ENCODE data around the gene CARD8. TPM values are rescaled to one million over a fixed set of nuclear protein-coding genes. Genes with fewer than 3 reads are reported as not detected.

The CARD8 gene
- total and polyA plus RNA-seq, 10 of the 15 experiments (the other 5 are each of a cell fraction or from before 2014, with no cell fraction given): 39.8 to 69.8 (median 46.1) TPM

DNA sequence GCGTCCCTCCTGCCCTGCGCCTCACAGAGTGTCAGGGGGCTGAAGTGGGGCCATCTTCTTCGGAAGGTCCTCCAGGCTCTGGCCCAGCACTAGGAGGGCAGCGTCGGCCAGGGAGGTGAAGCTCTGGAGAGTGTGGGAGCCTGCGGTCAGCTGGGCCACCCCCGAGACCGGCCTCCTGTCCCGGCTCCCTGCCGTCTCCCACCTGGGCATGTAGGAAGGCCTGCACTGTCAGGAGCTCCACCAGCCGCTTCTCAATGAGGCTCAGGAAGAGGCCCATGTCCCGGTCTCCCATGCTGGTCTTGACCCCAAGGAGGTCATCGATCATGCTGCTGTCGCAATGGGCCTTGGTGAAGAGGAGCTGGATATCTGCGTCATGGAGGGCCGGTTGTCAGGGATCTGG is 42.3 kb upstream of the CARD8 start:
- CTCF ChIA-PET: no interaction called here
- TF ChIP-seq ESRRA (IDR thresholded peaks at IDR 0.05; ENCODE audit: low read length) (no peak), CHD1 (IDR thresholded peaks at IDR 0.05; ENCODE audit: low read depth, low read length) (no peak), CBFB (IDR thresholded peaks at IDR 0.05; ENCODE audit: low read depth) (no peak), CHD2 (IDR thresholded peaks at IDR 0.05; ENCODE audit: borderline replicate concordance, low read depth, low read length) (no peak), YY1 (IDR thresholded peaks at IDR 0.05; ENCODE audit: low read depth, low read length) (no peak), BRCA1 (IDR thresholded peaks at IDR 0.05; ENCODE audit: low read depth, low read length) (no peak), EP300 (IDR thresholded peaks at IDR 0.05; ENCODE audit: borderline replicate concordance in 1 of 2, control insufficient read depth in 1 of 2, low read depth in 2 of 2, low read length in 2 of 2) (no peak), ZZZ3 (IDR thresholded peaks at IDR 0.05; ENCODE audit: control insufficient read depth, insufficient read length, low read depth) (no peak), TCF3 (IDR thresholded peaks at IDR 0.05; ENCODE audit: borderline replicate concordance, insufficient read depth, low read depth, low read length) (no peak), SIX5 (IDR thresholded peaks at IDR 0.05; ENCODE audit: low read depth, low read length, severe bottlenecking) (no peak), FOXK2 (IDR thresholded peaks at IDR 0.05) (no peak), ZSCAN29 (IDR thresholded peaks at IDR 0.05) (no peak)
- TF ChIP-seq, protein P1, sequence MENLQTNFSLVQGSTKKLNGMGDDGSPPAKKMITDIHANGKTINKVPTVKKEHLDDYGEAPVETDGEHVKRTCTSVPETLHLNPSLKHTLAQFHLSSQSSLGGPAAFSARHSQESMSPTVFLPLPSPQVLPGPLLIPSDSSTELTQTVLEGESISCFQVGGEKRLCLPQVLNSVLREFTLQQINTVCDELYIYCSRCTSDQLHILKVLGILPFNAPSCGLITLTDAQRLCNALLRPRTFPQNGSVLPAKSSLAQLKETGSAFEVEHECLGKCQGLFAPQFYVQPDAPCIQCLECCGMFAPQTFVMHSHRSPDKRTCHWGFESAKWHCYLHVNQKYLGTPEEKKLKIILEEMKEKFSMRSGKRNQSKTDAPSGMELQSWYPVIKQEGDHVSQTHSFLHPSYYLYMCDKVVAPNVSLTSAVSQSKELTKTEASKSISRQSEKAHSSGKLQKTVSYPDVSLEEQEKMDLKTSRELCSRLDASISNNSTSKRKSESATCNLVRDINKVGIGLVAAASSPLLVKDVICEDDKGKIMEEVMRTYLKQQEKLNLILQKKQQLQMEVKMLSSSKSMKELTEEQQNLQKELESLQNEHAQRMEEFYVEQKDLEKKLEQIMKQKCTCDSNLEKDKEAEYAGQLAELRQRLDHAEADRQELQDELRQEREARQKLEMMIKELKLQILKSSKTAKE (IDR thresholded peaks at IDR 0.05; ENCODE audit: low read depth, poor library complexity, severe bottlenecking): no peak
- TF ChIP-seq, protein P2, sequence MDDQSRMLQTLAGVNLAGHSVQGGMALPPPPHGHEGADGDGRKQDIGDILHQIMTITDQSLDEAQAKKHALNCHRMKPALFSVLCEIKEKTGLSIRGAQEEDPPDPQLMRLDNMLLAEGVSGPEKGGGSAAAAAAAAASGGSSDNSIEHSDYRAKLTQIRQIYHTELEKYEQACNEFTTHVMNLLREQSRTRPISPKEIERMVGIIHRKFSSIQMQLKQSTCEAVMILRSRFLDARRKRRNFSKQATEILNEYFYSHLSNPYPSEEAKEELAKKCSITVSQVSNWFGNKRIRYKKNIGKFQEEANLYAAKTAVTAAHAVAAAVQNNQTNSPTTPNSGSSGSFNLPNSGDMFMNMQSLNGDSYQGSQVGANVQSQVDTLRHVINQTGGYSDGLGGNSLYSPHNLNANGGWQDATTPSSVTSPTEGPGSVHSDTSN (IDR thresholded peaks at IDR 0.05; ENCODE audit: insufficient replicate concordance, low read depth, low read length): no peak
- TF ChIP-seq, protein P3, sequence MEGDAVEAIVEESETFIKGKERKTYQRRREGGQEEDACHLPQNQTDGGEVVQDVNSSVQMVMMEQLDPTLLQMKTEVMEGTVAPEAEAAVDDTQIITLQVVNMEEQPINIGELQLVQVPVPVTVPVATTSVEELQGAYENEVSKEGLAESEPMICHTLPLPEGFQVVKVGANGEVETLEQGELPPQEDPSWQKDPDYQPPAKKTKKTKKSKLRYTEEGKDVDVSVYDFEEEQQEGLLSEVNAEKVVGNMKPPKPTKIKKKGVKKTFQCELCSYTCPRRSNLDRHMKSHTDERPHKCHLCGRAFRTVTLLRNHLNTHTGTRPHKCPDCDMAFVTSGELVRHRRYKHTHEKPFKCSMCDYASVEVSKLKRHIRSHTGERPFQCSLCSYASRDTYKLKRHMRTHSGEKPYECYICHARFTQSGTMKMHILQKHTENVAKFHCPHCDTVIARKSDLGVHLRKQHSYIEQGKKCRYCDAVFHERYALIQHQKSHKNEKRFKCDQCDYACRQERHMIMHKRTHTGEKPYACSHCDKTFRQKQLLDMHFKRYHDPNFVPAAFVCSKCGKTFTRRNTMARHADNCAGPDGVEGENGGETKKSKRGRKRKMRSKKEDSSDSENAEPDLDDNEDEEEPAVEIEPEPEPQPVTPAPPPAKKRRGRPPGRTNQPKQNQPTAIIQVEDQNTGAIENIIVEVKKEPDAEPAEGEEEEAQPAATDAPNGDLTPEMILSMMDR (IDR thresholded peaks at IDR 0.05 in 2 of 3, conservative IDR thresholded peaks at IDR 0.05 in 1 of 3; ENCODE audit: control insufficient read depth in 2 of 3, extremely low read depth in 1 of 3, insufficient read depth in 1 of 3, low read depth in 3 of 3, low read length in 3 of 3): no peak
- TF ChIP-seq, protein P4, sequence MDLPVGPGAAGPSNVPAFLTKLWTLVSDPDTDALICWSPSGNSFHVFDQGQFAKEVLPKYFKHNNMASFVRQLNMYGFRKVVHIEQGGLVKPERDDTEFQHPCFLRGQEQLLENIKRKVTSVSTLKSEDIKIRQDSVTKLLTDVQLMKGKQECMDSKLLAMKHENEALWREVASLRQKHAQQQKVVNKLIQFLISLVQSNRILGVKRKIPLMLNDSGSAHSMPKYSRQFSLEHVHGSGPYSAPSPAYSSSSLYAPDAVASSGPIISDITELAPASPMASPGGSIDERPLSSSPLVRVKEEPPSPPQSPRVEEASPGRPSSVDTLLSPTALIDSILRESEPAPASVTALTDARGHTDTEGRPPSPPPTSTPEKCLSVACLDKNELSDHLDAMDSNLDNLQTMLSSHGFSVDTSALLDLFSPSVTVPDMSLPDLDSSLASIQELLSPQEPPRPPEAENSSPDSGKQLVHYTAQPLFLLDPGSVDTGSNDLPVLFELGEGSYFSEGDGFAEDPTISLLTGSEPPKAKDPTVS (IDR thresholded peaks at IDR 0.05; ENCODE audit: low read depth, low read length): no peak
- SMC1A ChIA-PET (ENCODE audit: uncharacterized antibody, unreplicated experiment): interaction anchor here (1.4 kb wide), 1 partner anchor 65 kb away, joined by 3 read pairs; no protein-coding TSS in a partner anchor
- no peak overlapping the region for H2AFZ ChIP-seq (ENCODE audit: control insufficient read depth, low read depth, low read length)
- H4K20me1 ChIP-seq (ENCODE audit: control insufficient read depth, insufficient read depth): no peaks in the 10 kb centered on the region
- POLR2A ChIA-PET: interaction anchor here (0.6 kb wide), 1 partner anchor 426 kb away, joined by 3 read pairs; no protein-coding TSS in a partner anchor
- no peaks in the 10 kb centered on the region for H3K4me1 ChIP-seq (ENCODE audit: control insufficient read depth, insufficient read depth, low read length)
- ATAC-seq: no peak
- in situ Hi-C loops (cut with MboI) (loop anchor here (10.0 kb wide), 1 partner anchor 333 kb away; no protein-coding TSS in a partner anchor), intact Hi-C loops (cut with micrococcal nuclease; ENCODE audit: unreplicated experiment) (no loop called here)
- H3K27ac ChIP-seq (ENCODE audit: control insufficient read depth, insufficient read depth): no peak overlapping the region
- no TSS peak for BruUV-seq (replicated peaks)
- no peaks in the 10 kb centered on the region for H3K79me2 ChIP-seq (ENCODE audit: control insufficient read depth, insufficient read depth, low read length)
- H3K9me3 ChIP-seq (replicated peaks; ENCODE audit: control insufficient read depth, insufficient read depth, low read length): no peaks in the 10 kb centered on the region
- no peak overlapping the region for H3K9ac ChIP-seq (ENCODE audit: control insufficient read depth, insufficient read depth, low read length)
- no peak overlapping the region for H3K4me3 ChIP-seq
- no peaks in the 10 kb centered on the region for H3K36me3 ChIP-seq (ENCODE audit: control insufficient read depth in 2 of 2, insufficient read depth in 2 of 2, low read length in 1 of 2)
- RAD21 ChIA-PET (ENCODE audit: unreplicated experiment): no interaction called here
- H3K27me3 ChIP-seq (replicated peaks in 1 of 2; ENCODE audit: control insufficient read depth in 2 of 2, insufficient read depth in 2 of 2, low read length in 1 of 2): no peaks in the 10 kb centered on the region
- FAIRE-seq: no peak
- WGBS (ENCODE audit: insufficient coverage, insufficient replicate concordance, low lambda C conversion rate, missing lambda C conversion rate): 65% methylated on average over 16 of the region's 16 CpGs
- no peak overlapping the region for H3K4me2 ChIP-seq (ENCODE audit: control insufficient read depth, insufficient read depth)
- no peak for DNase-seq (ENCODE audit: low read depth, low spot score)

All from GM12878 (cell line).